Endothelial cell of umbilical vein (primary cell): ENCODE results near the gene OLFML2B. TPM values are rescaled to one million over a fixed set of nuclear protein-coding genes. Genes with fewer than 3 reads are reported as not detected.

Experiments
- BruUV-seq: library from RNA; stranded (reverse); fragments of 400-500 nt; replicated peaks from 2 replicates; lab custom pipeline; 2021; lab: Mats Ljungman, UMichigan
- CTCF ChIA-PET: fragments of 300-600, 350-600 bp; sonication (Branson Sonifier 250); formaldehyde crosslinking; loops from one replicate; lab custom pipeline; 2021; ENCODE audit warnings: antibody characterized with exemption, inconsistent platforms; lab: Charles Lee
- POLR2A ChIA-PET: fragments of 300-600, 350-600 bp; sonication (Branson Sonifier 250); formaldehyde crosslinking; loops from one replicate; lab custom pipeline; 2021; ENCODE audit warnings: antibody characterized with exemption, inconsistent platforms; lab: Charles Lee
- DNase-seq: peaks from one replicate; pipeline ENCODE4 v3.0.0-alpha.2; 2011; ENCODE audit warnings: low read depth, low spot score
- FAIRE-seq: peaks from 2 replicates; lab custom pipeline; 2011; peaks lifted over from hg19 to GRCh38; lab: Jason Lieb, UNC
- H2AFZ ChIP-seq: 2 replicates; pipeline ENCODE4 v1.6.0; 2012; ENCODE audit warnings: low read depth, low read length, control low read depth, inconsistent platforms
- H3K27ac ChIP-seq: 2 replicates; pipeline ENCODE4 v1.5.1; 2011; ENCODE audit warnings: low read depth, mild to moderate bottlenecking, control low read depth, low read length, moderate library complexity; ENCODE audit not compliant: insufficient read depth
- H3K27me3 ChIP-seq, 2 experiments: 2 replicates each; pipeline versions ENCODE4 v1.6.0 to v1.6.1; 2011; ENCODE audit warnings: low read length in 2 of 2, mixed read lengths in 1 of 2; ENCODE audit not compliant: control insufficient read depth in 2 of 2, insufficient read depth in 2 of 2
- H3K36me3 ChIP-seq, 2 experiments: 2 replicates in 1 of 2; 3 replicates in 1 of 2; pipeline ENCODE4 v1.5.1; 2011; ENCODE audit warnings: low read length in 2 of 2, mild to moderate bottlenecking in 1 of 2, moderate library complexity in 1 of 2; ENCODE audit not compliant: control insufficient read depth in 2 of 2, insufficient read depth in 2 of 2; ENCODE audit errors: extremely low read depth in 1 of 2
- H3K4me1 ChIP-seq: 3 replicates; pipeline ENCODE4 v1.5.1; 2011; ENCODE audit warnings: mild to moderate bottlenecking, low read length; ENCODE audit not compliant: control insufficient read depth, insufficient read depth; ENCODE audit errors: extremely low read depth
- H3K4me2 ChIP-seq: 2 replicates; pipeline ENCODE4 v1.6.1; 2011; ENCODE audit warnings: low read length, control low read depth, mixed read lengths; ENCODE audit not compliant: insufficient read depth
- H3K4me3 ChIP-seq, 3 experiments: fragments of 200-600 bp in 1 of 3; sonication (generic), shearing (Covaris generic) in 1 of 3; replicated peaks in 1 of 3; 2 replicates each; pipeline ENCODE4 v1.5.1; 2011 to 2016; ENCODE audit warnings: control low read depth in 3 of 3, low read length in 3 of 3, mild to moderate bottlenecking in 2 of 3, inconsistent platforms in 1 of 3, low read depth in 1 of 3, moderate library complexity in 1 of 3; ENCODE audit not compliant: insufficient read depth in 1 of 3
- H3K79me2 ChIP-seq: 2 replicates; pipeline ENCODE4 v1.6.0; 2012; ENCODE audit warnings: low read length, inconsistent platforms; ENCODE audit not compliant: control insufficient read depth, insufficient read depth
- H3K9ac ChIP-seq: replicated peaks from 2 replicates; pipeline ENCODE3; 2011; ENCODE audit warnings: low read length, control low read depth; ENCODE audit not compliant: insufficient read depth; ENCODE audit errors: extremely low read depth
- H3K9me1 ChIP-seq: replicated peaks from 3 replicates; pipeline ENCODE4 v1.6.0; 2011; ENCODE audit warnings: mild to moderate bottlenecking, low read length; ENCODE audit not compliant: control insufficient read depth, insufficient read depth; ENCODE audit errors: extremely low read depth
- H3K9me3 ChIP-seq: replicated peaks from 2 replicates; pipeline ENCODE4 v1.5.1; 2012; ENCODE audit warnings: low read length, inconsistent platforms; ENCODE audit not compliant: control insufficient read depth, insufficient read depth
- H4K20me1 ChIP-seq: replicated peaks from 2 replicates; pipeline ENCODE3; 2011; ENCODE audit warnings: mild to moderate bottlenecking, low read length; ENCODE audit not compliant: control insufficient read depth, insufficient read depth; ENCODE audit errors: extremely low read depth
- EZH2 ChIP-seq: IDR thresholded peaks from 2 replicates; pipeline ENCODE4 v1.6.1; 2012; ENCODE audit warnings: borderline replicate concordance, low read depth, mild to moderate bottlenecking, moderate library complexity, low read length, inconsistent platforms; ENCODE audit not compliant: severe bottlenecking
- FOS ChIP-seq: IDR thresholded peaks from 2 replicates; pipeline ENCODE4 v1.6.1; 2011; ENCODE audit warnings: mild to moderate bottlenecking, low read length, moderate library complexity, borderline replicate concordance; ENCODE audit not compliant: insufficient read depth
- GATA2 ChIP-seq: IDR thresholded peaks from 2 replicates; pipeline ENCODE4 v1.7.0; 2011; ENCODE audit warnings: low read depth, mild to moderate bottlenecking, moderate library complexity, mixed read lengths, low read length; ENCODE audit not compliant: insufficient read length, insufficient read depth
- JUN ChIP-seq: IDR thresholded peaks from 2 replicates; pipeline ENCODE4 v1.6.1; 2011; ENCODE audit warnings: borderline replicate concordance, low read depth; ENCODE audit not compliant: insufficient read length, insufficient read depth
- MYC ChIP-seq: IDR thresholded peaks from one replicate; pipeline ENCODE4 v1.6.1; 2011; ENCODE audit warnings: mild to moderate bottlenecking, low read depth, low read length
- POLR2A ChIP-seq: IDR thresholded peaks from 2 replicates; pipeline ENCODE4 v1.6.1; 2012; ENCODE audit warnings: low read depth, mild to moderate bottlenecking, control low read depth, low read length
- POLR2AphosphoS5 ChIP-seq: IDR thresholded peaks from 2 replicates; pipeline ENCODE4 v1.6.1; 2012; ENCODE audit warnings: low read depth, mild to moderate bottlenecking, control low read depth, low read length, moderate library complexity; ENCODE audit not compliant: insufficient read depth
- dilution Hi-C: fragments of 300-500 bp; cut with MboI; formaldehyde crosslinking; loops from one replicate; pipeline ENCODE4 v1.15.0; 2019; ENCODE audit warnings: low sequenced_read_pairs; ENCODE audit not compliant: extremely low pct_ligation_motif_present
- intact Hi-C: fragments of 100-400 bp; cut with micrococcal nuclease; formaldehyde crosslinking; loops from one replicate; pipeline ENCODE4 v1.10.0; 2022
- polyA plus RNA-seq, 4 experiments: library from polyadenylated mRNA; depleted of rRNA in 3 of 4; stranded (reverse) in 3 of 4; unstranded in 1 of 4; fragments of >200 nt; gene quantifications; 2 replicates each; pipeline versions ENCODE4 v1.2.1 to v1.2.3, GENCODE V29; 2011 to 2012; ENCODE audit warnings: missing spikeins in 1 of 4
- total RNA-seq: library from RNA; stranded (reverse); gene quantifications from 2 replicates; pipeline ENCODE4 v1.2.3, GENCODE V29; 2021
- TF ChIP-seq, protein P1 (sequence below): IDR thresholded peaks from 2 replicates; pipeline ENCODE4 v1.6.1; 2011; ENCODE audit not compliant: insufficient read depth, insufficient read length
- TF ChIP-seq, protein P2 (sequence below), 2 donors: IDR thresholded peaks; 1 replicate in 1 of 2; 2 replicates in 1 of 2; pipeline ENCODE4 v1.5.1; 2011; ENCODE audit warnings: low read length in 2 of 2, mild to moderate bottlenecking in 2 of 2, moderate library complexity in 2 of 2, control low read depth in 1 of 2, inconsistent platforms in 1 of 2, low read depth in 1 of 2; ENCODE audit not compliant: insufficient read depth in 1 of 2; ENCODE audit errors: extremely low read depth in 1 of 2

The OLFML2B gene
- total and polyA plus RNA-seq, 2 donors (not counting 3 experiments of a cell fraction or from before 2014, with no cell fraction given): 0.58 to 0.62 TPM

DNA sequence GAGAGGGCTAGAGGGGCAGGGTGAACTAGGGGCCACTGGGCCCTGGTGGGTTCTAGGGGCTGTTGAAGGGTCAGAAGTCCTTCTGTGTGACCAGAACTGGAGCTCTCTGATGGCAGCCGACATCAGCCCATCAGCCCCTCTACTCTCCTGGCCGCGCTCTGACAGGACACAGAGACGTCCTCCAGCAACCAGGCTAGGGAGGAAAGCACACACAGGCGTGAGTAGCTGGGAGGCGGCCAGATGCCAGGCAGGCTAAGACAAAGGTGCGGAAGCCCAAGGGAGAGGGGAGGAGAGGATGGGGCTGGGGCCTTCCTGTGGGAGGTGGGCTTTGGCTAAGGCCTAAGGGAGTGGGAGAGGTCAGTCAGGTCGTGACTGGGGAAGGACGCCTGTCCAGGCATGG is 50.8 kb downstream of the OLFML2B start:
- Histone ChIP-seq H3K9ac (no peak overlapping the region), H3K4me1 (no peaks in the 10 kb centered on the region), H3K36me3 (no peaks in the 10 kb centered on the region), H2AFZ (no peak overlapping the region), H4K20me1 (no peaks in the 10 kb centered on the region), H3K27me3 (peaks cover 4 to 6% of the 10 kb centered on the region in 2 experiments), H3K9me1 (no peaks in the 10 kb centered on the region), H3K79me2 (no peaks in the 10 kb centered on the region), H3K4me3 (no peak overlapping the region), H3K9me3 (no peaks in the 10 kb centered on the region), H3K4me2 (no peak overlapping the region), H3K27ac (no peak overlapping the region)
- POLR2A ChIA-PET: no interaction called here
- no TSS peak for BruUV-seq
- TF ChIP-seq POLR2AphosphoS5: no peak
- TF ChIP-seq MYC: no peak
- no peak for TF ChIP-seq POLR2A
- TF ChIP-seq EZH2: no peak
- TF ChIP-seq, protein P1, sequence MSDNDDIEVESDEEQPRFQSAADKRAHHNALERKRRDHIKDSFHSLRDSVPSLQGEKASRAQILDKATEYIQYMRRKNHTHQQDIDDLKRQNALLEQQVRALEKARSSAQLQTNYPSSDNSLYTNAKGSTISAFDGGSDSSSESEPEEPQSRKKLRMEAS: no peak
- TF ChIP-seq, protein P2, sequence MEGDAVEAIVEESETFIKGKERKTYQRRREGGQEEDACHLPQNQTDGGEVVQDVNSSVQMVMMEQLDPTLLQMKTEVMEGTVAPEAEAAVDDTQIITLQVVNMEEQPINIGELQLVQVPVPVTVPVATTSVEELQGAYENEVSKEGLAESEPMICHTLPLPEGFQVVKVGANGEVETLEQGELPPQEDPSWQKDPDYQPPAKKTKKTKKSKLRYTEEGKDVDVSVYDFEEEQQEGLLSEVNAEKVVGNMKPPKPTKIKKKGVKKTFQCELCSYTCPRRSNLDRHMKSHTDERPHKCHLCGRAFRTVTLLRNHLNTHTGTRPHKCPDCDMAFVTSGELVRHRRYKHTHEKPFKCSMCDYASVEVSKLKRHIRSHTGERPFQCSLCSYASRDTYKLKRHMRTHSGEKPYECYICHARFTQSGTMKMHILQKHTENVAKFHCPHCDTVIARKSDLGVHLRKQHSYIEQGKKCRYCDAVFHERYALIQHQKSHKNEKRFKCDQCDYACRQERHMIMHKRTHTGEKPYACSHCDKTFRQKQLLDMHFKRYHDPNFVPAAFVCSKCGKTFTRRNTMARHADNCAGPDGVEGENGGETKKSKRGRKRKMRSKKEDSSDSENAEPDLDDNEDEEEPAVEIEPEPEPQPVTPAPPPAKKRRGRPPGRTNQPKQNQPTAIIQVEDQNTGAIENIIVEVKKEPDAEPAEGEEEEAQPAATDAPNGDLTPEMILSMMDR (IDR thresholded peaks at IDR 0.05; ENCODE audit: extremely low read depth in 1 of 2, insufficient read depth in 1 of 2, low read depth in 1 of 2, low read length in 2 of 2): no peak
- no peak for TF ChIP-seq FOS
- TF ChIP-seq JUN: no peak
- TF ChIP-seq GATA2: no peak
- intact Hi-C loops: no loop called here
- CTCF ChIA-PET: interaction anchor here (1.2 to 1.3 kb wide), 3 partner anchors 11 to 64 kb away, joined by 3 to 4 read pairs (median 3); no protein-coding TSS in a partner anchor
- FAIRE-seq (no peak), DNase-seq (no peak)
- dilution Hi-C loops: no loop called here
